SU-DHL-6 (cell line): ENCODE measurements around the gene MACF1.
A peak's percentile ranks its signal among the peaks of the same experiment; 100 is the strongest.

Source experiments
- H2AFZ ChIP-seq: fragments of 200-600 bp; sonication (generic); 2 replicates; pipeline ENCODE4 v1.6.1; 2014; ENCODE audit warnings: low read depth, mild to moderate bottlenecking, moderate library complexity, mixed read lengths, antibody characterized with exemption, low read length; ENCODE audit not compliant: severe bottlenecking
- H3F3A ChIP-seq: fragments of 200-600 bp; shearing (Covaris generic); 2 replicates; pipeline ENCODE4 v1.6.0; 2016; ENCODE audit warnings: antibody characterized with exemption, mild to moderate bottlenecking; ENCODE audit not compliant: insufficient read depth
- H3K27ac ChIP-seq: fragments of 200-600 bp; sonication (generic); 2 replicates; pipeline ENCODE4 v1.5.1; 2016; ENCODE audit warnings: low read depth, mild to moderate bottlenecking, low read length, moderate library complexity, mixed read lengths
- H3K27me3 ChIP-seq: fragments of 200-600 bp; sonication (generic), shearing (Covaris generic); 2 replicates; pipeline ENCODE4 v1.6.0; 2014; ENCODE audit warnings: mild to moderate bottlenecking, low read length
- H3K36me3 ChIP-seq: fragments of 200-600 bp; sonication (generic); 2 replicates; pipeline ENCODE4 v1.6.1; 2014; ENCODE audit warnings: mild to moderate bottlenecking, low read length, mixed read lengths
- H3K4me2 ChIP-seq: fragments of 300-600, 200-600 bp; shearing (Covaris generic), sonication (generic); 2 replicates; pipeline ENCODE4 v1.6.0; 2014; ENCODE audit warnings: low read length, low read depth, mild to moderate bottlenecking; ENCODE audit not compliant: poor library complexity, severe bottlenecking
- H3K4me3 ChIP-seq: fragments of 200-600 bp; sonication (generic); 2 replicates; pipeline ENCODE4 v1.5.1; 2014; ENCODE audit warnings: antibody characterized with exemption, low read length, mild to moderate bottlenecking, mixed read lengths; ENCODE audit not compliant: insufficient read depth, poor library complexity, severe bottlenecking
- H3K79me2 ChIP-seq: fragments of 200-600 bp; sonication (generic); 2 replicates; pipeline ENCODE4 v1.6.1; 2014; ENCODE audit warnings: mild to moderate bottlenecking, low read length, moderate library complexity; ENCODE audit not compliant: insufficient read depth
- H3K9ac ChIP-seq: fragments of 200-600 bp; sonication (generic); 2 replicates; pipeline ENCODE4 v1.7.0; 2014; ENCODE audit warnings: mild to moderate bottlenecking, low read length
- H3K9me2 ChIP-seq: fragments of 200-600 bp; sonication (generic); replicated peaks from 2 replicates; pipeline ENCODE4 v1.6.1; 2014; ENCODE audit warnings: low read length; ENCODE audit not compliant: insufficient read depth
- H3K9me3 ChIP-seq: fragments of 200-600 bp; sonication (generic); 2 replicates; pipeline ENCODE4 v1.6.1; 2014; ENCODE audit warnings: low read length, mixed read lengths; ENCODE audit not compliant: insufficient read depth
- H4K20me1 ChIP-seq: fragments of 200-600 bp; sonication (generic); 2 replicates; pipeline ENCODE4 v1.6.1; 2014; ENCODE audit warnings: low read depth, mild to moderate bottlenecking, antibody characterized with exemption, low read length, moderate library complexity, mixed read lengths
- EZH2phosphoT487 ChIP-seq: fragments of 200-600 bp; sonication (generic), shearing (Covaris generic); conservative IDR thresholded peaks from 2 replicates; pipeline ENCODE4 v1.6.1; 2018; ENCODE audit warnings: mild to moderate bottlenecking, antibody characterized with exemption, low read length, moderate library complexity, mixed read lengths
- TF ChIP-seq, protein P1 (sequence below): fragments of 200-600 bp; sonication (generic); IDR thresholded peaks from one replicate; pipeline ENCODE4 v1.5.1; 2017; ENCODE audit warnings: antibody characterized with exemption, mild to moderate bottlenecking, low read length, moderate library complexity; ENCODE audit not compliant: insufficient read depth, poor library complexity, severe bottlenecking

MACF1 gene

GRCh38 chr1:39195166-39196111 lies 9.1 kb upstream of the MACF1 start:
- H3K9me2 ChIP-seq, result no peaks in the 10 kb centered on the region
- no peaks in the 10 kb centered on the region for H3K79me2 ChIP-seq
- H3K4me3 ChIP-seq, result no peak overlapping the region
- TF ChIP-seq, protein P1, sequence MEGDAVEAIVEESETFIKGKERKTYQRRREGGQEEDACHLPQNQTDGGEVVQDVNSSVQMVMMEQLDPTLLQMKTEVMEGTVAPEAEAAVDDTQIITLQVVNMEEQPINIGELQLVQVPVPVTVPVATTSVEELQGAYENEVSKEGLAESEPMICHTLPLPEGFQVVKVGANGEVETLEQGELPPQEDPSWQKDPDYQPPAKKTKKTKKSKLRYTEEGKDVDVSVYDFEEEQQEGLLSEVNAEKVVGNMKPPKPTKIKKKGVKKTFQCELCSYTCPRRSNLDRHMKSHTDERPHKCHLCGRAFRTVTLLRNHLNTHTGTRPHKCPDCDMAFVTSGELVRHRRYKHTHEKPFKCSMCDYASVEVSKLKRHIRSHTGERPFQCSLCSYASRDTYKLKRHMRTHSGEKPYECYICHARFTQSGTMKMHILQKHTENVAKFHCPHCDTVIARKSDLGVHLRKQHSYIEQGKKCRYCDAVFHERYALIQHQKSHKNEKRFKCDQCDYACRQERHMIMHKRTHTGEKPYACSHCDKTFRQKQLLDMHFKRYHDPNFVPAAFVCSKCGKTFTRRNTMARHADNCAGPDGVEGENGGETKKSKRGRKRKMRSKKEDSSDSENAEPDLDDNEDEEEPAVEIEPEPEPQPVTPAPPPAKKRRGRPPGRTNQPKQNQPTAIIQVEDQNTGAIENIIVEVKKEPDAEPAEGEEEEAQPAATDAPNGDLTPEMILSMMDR, result no peak
- TF ChIP-seq EZH2phosphoT487, result no peak
- peak overlapping the region; percentile 86 for H3K4me2 ChIP-seq
- no peaks in the 10 kb centered on the region for H3K9me3 ChIP-seq
- peak overlapping the region; percentile 24 for H2AFZ ChIP-seq
- H4K20me1 ChIP-seq, result no peaks in the 10 kb centered on the region
- peaks cover 23% of the 10 kb centered on the region for H3F3A ChIP-seq
- H3K27ac ChIP-seq, result peak overlapping the region; percentile 93
- H3K36me3 ChIP-seq, result no peaks in the 10 kb centered on the region
- H3K9ac ChIP-seq, result peak overlapping the region; percentile 57
- H3K27me3 ChIP-seq, result no peaks in the 10 kb centered on the region

- H3K27me3 ChIP-seq, result no peaks in the 10 kb centered on the region
- peak overlapping the region; percentile 57 for H3K9ac ChIP-seq
- H3K27ac ChIP-seq, result peak overlapping the region; percentile 93
- H3K4me3 ChIP-seq, result peak overlapping the region; percentile 37
- H3K79me2 ChIP-seq, result no peaks in the 10 kb centered on the region
- no peaks in the 10 kb centered on the region for H3K36me3 ChIP-seq
- H3K9me3 ChIP-seq, result no peaks in the 10 kb centered on the region
- H3K9me2 ChIP-seq, result no peaks in the 10 kb centered on the region
- TF ChIP-seq EZH2phosphoT487, result no peak
- TF ChIP-seq, protein P1, result no peak
- no peaks in the 10 kb centered on the region for H4K20me1 ChIP-seq
- peak overlapping the region; percentile 6 for H2AFZ ChIP-seq
- peaks cover 23% of the 10 kb centered on the region for H3F3A ChIP-seq
- H3K4me2 ChIP-seq, result peak overlapping the region; percentile 86
Measured at GRCh38 chr1:39196244-39197215, 8.0 kb upstream of the MACF1 start.

DNA sequence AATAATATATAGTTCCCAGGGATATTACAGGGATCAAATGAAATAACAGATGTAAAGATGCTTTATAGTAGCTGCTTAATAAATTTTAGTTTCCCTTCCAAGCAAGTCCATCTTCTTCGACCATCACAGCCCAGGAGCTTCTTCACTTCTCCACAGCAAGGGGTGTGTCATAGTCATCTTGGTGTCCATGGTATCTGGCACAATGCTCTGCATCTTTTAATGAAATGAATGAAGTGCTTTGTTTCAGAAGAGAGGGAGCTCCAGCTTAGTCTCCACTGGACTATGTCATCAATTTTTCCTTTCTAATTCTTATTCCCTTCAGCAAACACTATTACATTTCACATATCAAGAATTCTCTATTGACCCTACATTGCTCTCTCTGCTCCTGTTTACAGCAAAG lies 4.9 kb upstream of the MACF1 start:
- Histone ChIP-seq H4K20me1 (no peaks in the 10 kb centered on the region), H3K36me3 (no peaks in the 10 kb centered on the region), H3K27me3 (no peaks in the 10 kb centered on the region), H3F3A (peaks cover 40% of the 10 kb centered on the region), H2AFZ (no peak overlapping the region), H3K9ac (no peak overlapping the region), H3K4me3 (no peak overlapping the region), H3K4me2 (no peak overlapping the region), H3K79me2 (no peaks in the 10 kb centered on the region), H3K27ac (no peak overlapping the region), H3K9me2 (no peaks in the 10 kb centered on the region), H3K9me3 (no peaks in the 10 kb centered on the region)
- TF ChIP-seq EZH2phosphoT487, result no peak
- TF ChIP-seq, protein P1, result no peak
